ENCODE results near the gene SNX18. TPM values are rescaled to one million over a fixed set of nuclear protein-coding genes. Genes with fewer than 3 reads are reported as not detected.

The SNX18 gene
- total and polyA plus RNA-seq, 2 experiments from 2014 or later, result 4.7 to 33.0 TPM

GRCh38 chr5:54544044-54544443 is 26.5 kb downstream of the SNX18 start:
- no peak overlapping the region for H2AFZ ChIP-seq
- peaks cover 3% of the 10 kb centered on the region; the same call in 2 of the 3 replicates for H3K36me3 Mint-ChIP-seq (ENCODE audit: low read depth)
- ATAC-seq (no peak), DNase-seq (ENCODE audit: low spot score) (no peak)
- no peaks in the 10 kb centered on the region for H3K27me3 Mint-ChIP-seq (ENCODE audit: insufficient read depth, low read depth, poor library complexity)
- no peaks in the 10 kb centered on the region for H3K9me2 ChIP-seq (ENCODE audit: insufficient read depth)
- no peaks in the 10 kb centered on the region for H3K9me3 Mint-ChIP-seq
- no peaks in the 10 kb centered on the region for H3K4me1 ChIP-seq (ENCODE audit: insufficient read depth)
- no peak overlapping the region for H3K4me3 ChIP-seq
- no peaks in the 10 kb centered on the region for H3K36me3 ChIP-seq (ENCODE audit: insufficient read depth)
- no peak overlapping the region for H3K27ac ChIP-seq (ENCODE audit: low read depth)
- no peaks in the 10 kb centered on the region for H3K27me3 ChIP-seq (ENCODE audit: insufficient read depth)
- H3F3A ChIP-seq (replicated peaks; ENCODE audit: low read depth), result no peaks in the 10 kb centered on the region
- H3K27ac Mint-ChIP-seq, result no peak overlapping the region
- H3K4me3 Mint-ChIP-seq, result no peak overlapping the region
- no peak overlapping the region for H3K4me2 ChIP-seq
- no peaks in the 10 kb centered on the region for H4K20me1 ChIP-seq (replicated peaks; ENCODE audit: insufficient read depth)
- H3K79me2 ChIP-seq (replicated peaks; ENCODE audit: insufficient read depth), result peaks cover 29% of the 10 kb centered on the region
- peaks cover 7% of the 10 kb centered on the region; the same call in 2 of the 3 replicates for H3K4me1 Mint-ChIP-seq
- TF ChIP-seq JUNB (IDR thresholded peaks at IDR 0.05; ENCODE audit: unreplicated experiment) (no peak), ZNF331 (CRISPR knock-in tag; IDR thresholded peaks at IDR 0.05; ENCODE audit: low read depth) (no peak), ZNF114 (CRISPR knock-in tag; IDR thresholded peaks at IDR 0.05) (no peak), EZH2 (IDR thresholded peaks at IDR 0.05; ENCODE audit: low read depth, unreplicated experiment) (no peak), CTCF (conservative IDR thresholded peaks at IDR 0.05; ENCODE audit: low read depth in 2 of 2) (no peak), CREB1 (CRISPR knock-in tag; IDR thresholded peaks at IDR 0.05; ENCODE audit: low read depth) (no peak), NANOG (IDR thresholded peaks at IDR 0.05; ENCODE audit: borderline replicate concordance) (no peak), EZH2phosphoT487 (IDR thresholded peaks at IDR 0.05; ENCODE audit: unreplicated experiment) (no peak), ZNF462 (CRISPR knock-in tag; IDR thresholded peaks at IDR 0.05) (no peak), STAT1 (IDR thresholded peaks at IDR 0.05; ENCODE audit: unreplicated experiment) (no peak), ETS1 (IDR thresholded peaks at IDR 0.05) (no peak)

All from GM23338 (cell line).